Limb (tissue), 2 donors: ENCODE results near the gene FRYL.
A peak's percentile ranks its signal among the peaks of the same experiment; 100 is the strongest.

Experiments used
- DNase-seq, 2 donors: peaks; one replicate each; pipeline ENCODE4 v3.0.0-alpha.2; 2016; ENCODE audit errors: extremely low spot score in 2 of 2

The FRYL gene

DNA sequence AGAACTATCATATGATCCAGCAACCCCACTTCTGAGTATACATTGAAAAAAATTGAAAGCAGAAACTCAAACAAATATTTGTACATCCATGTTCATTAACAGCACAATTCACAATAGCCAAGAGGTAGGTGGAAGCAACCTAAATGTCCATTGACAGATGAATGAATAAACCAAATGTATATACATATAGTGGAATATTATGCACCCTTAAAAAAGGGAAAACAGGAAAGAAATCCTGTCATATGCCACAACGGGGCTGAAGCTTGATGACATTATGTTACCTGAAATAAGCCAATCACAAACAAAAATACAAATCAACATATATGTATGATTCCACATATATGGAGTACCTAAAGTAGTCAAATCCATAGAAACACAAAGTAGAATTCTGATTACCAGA lies 222.1 kb downstream of the FRYL start:
- DNase-seq = no peak

DNA sequence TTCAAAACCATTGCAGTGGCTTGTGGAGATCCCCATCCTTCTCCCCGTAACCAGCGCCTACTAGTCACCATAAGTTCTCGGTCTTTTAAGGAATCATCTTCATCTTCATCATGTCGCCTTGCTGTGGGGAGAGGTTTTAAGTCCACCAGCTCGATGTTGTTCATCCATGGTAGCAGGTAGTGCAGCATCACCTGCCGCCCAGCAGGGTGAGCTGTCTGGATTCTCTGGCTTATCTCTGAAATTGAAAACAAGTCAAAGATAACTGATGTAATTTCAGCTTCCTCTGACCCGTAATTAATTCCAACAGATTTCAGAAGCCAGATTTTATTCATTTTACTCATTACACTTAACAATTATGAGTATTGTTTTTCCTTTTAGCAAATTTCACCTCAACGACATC lies 222.6 kb downstream of the FRYL start:
- no peak for DNase-seq

DNA sequence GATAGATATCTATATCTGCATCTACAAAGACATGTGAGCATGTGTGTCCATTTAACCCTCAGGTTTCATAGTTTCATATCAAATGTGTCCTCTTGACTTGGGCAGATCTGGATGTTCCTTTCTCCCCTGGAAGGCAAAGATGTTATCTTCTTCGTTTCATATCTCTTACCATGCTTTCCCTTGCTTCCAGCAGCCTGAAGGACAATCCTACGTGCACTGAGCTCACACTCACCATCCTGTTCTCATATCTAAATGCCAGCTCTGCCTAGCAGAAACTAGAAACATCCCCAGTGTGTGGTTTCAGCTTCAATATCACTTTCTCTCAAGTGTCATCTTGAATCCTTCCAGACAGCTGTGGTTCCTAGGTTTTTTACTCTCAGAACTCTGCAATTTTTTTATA lies 223.8 kb downstream of the FRYL start:
- DNase-seq = no peak

- no peak for DNase-seq
Measured at GRCh38 chr4:48554606-48555005, 225.5 kb downstream of the FRYL start.

GRCh38 chr4:48553720-48554119 lies 226.4 kb downstream of the FRYL start:
- DNase-seq = no peak

- DNase-seq = peak; percentile 34 to 53
Measured at GRCh38 chr4:48546336-48546735, 233.7 kb downstream of the FRYL start.

DNA sequence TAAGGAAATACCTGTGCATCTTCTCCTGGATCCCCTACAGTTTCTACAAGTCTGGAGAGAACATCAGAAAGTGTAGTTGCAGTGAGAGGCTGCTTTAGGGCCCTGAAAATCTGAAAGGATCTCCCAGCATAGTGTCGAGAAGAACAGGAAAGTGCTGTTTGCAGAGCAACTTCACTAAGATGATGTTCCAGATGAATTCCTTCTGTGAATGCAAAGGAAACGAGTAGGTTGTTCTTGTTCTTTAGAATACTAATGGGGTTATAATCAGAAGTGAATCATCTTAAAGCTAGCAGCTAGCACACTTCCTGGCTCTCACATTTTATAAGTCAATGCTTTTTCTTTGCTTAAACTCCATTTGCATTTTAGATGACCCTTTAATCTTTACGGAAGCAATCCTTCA lies 236.3 kb downstream of the FRYL start:
- no peak for DNase-seq

- no peak for DNase-seq
Measured at GRCh38 chr4:48542888-48543287, 237.2 kb downstream of the FRYL start.

- DNase-seq = no peak
Measured at GRCh38 chr4:48539597-48539996, 240.5 kb downstream of the FRYL start.

DNA sequence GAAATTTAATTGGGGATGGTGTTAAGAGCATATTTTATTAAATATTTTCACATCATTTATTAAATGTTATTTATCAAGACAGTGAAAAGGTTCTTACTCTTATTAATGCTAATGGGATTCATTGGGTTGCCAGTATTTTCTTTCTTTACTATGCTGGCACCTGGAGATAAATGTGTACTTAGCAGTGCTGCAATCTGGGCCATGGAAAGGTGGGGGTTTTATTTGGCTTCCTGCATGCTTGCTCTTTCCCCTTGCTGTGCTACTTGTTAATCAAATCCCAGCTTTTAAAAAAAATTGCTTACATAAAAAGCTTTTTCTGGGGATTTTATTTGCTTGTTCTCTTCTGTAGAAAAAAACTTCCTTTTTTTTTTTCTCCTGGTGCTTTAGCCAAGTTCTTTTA lies 241.7 kb downstream of the FRYL start:
- no peak for DNase-seq

GRCh38 chr4:48526406-48526805 lies 253.7 kb downstream of the FRYL start:
- no peak for DNase-seq

- no peak for DNase-seq
Measured at GRCh38 chr4:48518143-48518542, 261.9 kb downstream of the FRYL start.

- DNase-seq = no peak
Measured at GRCh38 chr4:48509543-48509942, 270.5 kb downstream of the FRYL start.

GRCh38 chr4:48506716-48507115 lies 273.4 kb downstream of the FRYL start:
- no peak for DNase-seq

GRCh38 chr4:48504352-48504751 lies 275.7 kb downstream of the FRYL start:
- DNase-seq = no peak

DNA sequence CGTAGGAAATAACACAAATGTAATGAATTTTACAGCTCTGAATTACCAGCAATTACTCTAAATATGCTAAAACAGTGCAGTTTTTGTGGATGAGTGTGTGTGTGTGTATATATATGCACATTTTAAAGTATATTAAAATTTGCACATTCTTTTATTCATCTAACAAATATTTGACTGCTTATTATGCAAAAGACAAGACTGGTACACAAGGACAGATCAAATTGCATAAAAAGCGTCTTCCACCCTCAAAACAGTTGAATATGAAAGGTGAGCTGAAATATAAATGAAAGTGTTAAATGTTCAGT lies 276.1 kb downstream of the FRYL start:
- no peak for DNase-seq

- DNase-seq = no peak
Measured at GRCh38 chr4:48503233-48504025, 276.6 kb downstream of the FRYL start.

DNA sequence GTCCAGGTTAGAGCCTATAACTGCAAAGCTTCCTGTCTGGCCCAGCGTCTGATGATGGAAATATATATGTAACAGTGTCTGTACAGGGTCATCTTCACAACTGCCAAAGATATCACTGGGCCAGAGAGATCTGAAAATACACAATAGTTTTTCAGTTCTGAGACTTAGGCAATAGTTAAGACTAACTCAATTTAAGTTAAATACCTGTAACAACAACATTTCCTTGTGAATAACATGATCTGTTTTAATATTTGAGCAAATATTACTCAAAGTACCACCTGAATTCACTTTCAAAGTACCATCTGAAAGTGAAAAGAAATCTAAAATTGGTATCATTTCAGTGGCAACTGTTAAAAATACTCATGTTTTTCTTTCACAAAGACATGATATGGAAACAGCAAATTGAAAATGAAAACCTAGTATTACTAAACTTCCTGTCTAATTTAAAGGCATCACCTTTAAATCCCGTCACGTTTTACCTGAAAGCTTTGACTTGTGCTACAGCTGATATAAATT lies 280.5 kb downstream of the FRYL start:
- DNase-seq = no peak

DNA sequence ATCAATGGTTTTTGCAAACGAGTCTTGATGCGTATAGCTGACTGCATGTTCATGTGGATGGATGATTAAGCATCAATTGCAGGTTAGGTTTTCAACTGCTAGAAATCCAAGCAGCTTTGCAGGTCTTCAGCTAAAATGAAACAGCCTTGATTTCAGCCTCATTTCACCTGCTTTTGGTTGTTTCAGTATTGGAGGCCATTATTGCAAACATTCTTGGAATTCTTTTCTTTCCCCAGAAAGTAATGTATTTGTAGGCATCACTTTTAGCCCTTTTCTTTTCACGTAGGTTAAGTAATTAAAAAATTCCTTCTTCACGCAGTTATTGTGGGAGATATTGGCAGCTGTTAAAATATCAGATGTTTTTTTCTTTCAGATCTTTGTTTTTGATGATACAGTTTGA lies 281.2 kb downstream of the FRYL start:
- no peak for DNase-seq

- DNase-seq = no peak
Measured at GRCh38 chr4:48495941-48496340, 284.1 kb downstream of the FRYL start.

DNA sequence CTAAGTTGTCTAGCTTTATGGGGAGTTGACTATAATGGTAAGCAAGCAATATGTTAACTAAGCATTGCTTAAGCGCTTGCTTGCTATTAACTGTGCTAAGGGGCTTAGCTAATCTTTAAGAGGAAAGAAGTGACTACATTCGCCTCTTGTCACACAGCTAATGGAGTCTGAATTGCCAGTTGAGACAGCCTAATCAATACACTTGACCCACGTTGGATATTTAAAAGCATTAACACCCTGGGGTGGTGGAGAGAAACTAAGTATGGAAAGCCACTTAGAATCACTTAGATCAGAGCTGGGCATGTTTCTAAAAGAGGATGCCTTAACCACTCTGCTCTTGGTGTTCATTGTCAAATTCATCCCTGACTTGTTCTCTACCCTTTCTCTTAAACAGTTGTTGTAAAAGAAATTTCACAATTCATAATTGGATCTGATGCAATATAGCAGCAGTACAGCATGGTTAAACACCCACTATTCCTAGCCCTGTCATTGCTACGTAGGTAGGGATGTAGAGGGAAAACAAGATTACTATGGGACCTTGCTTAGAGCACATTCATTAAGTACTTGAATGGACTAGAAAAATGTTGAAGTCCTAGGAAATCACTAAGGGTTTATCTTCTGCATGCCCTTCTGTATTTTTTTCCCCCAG lies 286.5 kb downstream of the FRYL start:
- DNase-seq = no peak

GRCh38 chr4:48491514-48492176 lies 288.4 kb downstream of the FRYL start:
- no peak for DNase-seq
